VCaP (cell line): ENCODE measurements around the gene SLC9A9.
A peak's percentile ranks its signal among the peaks of the same experiment; 100 is the strongest.

Source experiments
- H3K27ac ChIP-seq: fragments of 450-650 bp; 2 replicates; pipeline ENCODE4 v1.5.1; 2017
- TF ChIP-seq, protein P1 (sequence below): fragments of 450-650 bp; conservative IDR thresholded peaks from 2 replicates; pipeline ENCODE4 v1.5.1; 2017; ENCODE audit warnings: mild to moderate bottlenecking, moderate library complexity

SLC9A9 gene

DNA sequence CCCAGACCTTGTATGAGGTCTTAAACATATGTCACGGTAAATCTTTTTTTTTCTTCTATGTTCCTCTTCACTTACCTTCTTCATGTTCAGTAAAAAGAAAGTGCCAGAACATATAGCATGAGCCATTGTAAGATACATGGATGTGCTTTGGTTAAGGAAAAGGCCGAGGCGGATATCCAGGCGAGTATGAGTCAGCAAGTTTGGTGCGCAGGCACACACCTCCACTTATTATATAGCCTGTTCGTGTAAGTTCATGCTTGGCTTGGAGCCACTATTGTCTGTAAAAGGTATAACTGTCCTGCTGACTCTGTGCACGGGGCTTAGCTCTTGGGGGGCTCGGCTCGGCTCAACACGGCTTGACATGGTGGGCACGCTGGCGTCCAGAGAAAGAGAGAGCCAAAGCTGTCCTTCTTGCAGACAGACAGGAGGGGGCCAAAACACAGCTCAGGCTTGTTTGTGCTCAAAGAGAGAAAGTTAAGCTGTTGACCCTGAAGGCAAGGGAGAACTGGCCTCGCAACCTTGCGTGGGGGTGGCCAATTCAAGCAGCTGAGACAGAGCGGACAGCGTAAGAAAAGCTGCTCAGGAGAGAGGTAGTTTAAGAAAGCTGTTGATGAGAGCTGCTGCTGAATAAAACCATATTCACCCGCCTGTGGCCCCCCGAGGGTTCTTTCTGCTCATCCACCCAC lies 251.2 kb downstream of the SLC9A9 start:
- H3K27ac ChIP-seq = peak overlapping the region; percentile 6; the same call in 1 of the 2 replicates
- TF ChIP-seq, protein P1, sequence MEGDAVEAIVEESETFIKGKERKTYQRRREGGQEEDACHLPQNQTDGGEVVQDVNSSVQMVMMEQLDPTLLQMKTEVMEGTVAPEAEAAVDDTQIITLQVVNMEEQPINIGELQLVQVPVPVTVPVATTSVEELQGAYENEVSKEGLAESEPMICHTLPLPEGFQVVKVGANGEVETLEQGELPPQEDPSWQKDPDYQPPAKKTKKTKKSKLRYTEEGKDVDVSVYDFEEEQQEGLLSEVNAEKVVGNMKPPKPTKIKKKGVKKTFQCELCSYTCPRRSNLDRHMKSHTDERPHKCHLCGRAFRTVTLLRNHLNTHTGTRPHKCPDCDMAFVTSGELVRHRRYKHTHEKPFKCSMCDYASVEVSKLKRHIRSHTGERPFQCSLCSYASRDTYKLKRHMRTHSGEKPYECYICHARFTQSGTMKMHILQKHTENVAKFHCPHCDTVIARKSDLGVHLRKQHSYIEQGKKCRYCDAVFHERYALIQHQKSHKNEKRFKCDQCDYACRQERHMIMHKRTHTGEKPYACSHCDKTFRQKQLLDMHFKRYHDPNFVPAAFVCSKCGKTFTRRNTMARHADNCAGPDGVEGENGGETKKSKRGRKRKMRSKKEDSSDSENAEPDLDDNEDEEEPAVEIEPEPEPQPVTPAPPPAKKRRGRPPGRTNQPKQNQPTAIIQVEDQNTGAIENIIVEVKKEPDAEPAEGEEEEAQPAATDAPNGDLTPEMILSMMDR = no peak

DNA sequence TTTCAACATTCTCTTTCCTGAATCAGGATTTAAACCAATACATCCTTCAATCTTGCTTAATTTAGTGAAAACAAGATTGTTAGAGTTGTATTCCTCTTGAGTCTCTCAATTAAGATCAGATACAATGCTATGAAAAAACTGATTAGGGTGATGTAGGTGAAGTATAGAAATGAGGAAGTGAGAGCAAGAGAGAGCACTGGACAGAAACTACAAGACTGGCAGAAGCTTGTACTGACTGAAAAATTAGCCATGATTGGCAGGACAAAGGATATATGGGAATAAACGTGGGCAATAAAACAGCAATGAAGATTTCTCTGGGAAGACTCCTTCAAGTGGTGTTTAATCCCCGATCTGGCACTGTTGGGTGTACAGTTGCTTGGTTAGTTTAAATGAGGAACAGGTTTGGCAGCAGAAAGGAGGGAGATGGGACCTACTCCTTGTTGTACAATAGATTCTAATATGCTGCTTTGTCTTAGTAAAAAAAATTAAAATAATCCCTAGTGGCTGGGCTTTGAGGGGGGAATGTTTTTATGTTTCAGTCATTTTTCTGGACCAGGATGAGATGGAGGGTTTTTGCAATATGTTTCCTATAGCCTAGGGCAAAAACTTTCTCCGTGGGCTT lies 252.7 kb downstream of the SLC9A9 start:
- H3K27ac ChIP-seq = no peak overlapping the region
- TF ChIP-seq, protein P1 = no peak

DNA sequence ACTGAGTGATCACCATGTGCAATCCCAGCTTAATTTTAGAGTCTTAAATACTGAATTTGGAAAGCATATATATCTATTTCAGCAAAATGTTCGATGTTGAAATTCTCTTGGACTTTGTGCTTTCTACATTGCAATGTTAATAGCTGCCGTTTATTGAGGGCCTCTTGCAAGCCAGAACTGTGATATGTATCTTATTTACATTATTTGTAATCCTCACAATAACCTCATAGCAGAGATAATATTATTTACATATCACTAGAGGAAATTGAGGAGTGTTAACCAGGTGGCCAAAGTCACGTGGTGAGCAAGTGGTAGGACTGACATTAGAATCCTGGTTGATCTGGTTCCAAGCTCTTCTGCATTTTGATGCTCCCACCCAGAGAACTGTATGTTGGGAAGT lies 254.1 kb downstream of the SLC9A9 start:
- H3K27ac ChIP-seq = no peak overlapping the region; the same call in 1 of the 2 replicates
- TF ChIP-seq, protein P1 = no peak

DNA sequence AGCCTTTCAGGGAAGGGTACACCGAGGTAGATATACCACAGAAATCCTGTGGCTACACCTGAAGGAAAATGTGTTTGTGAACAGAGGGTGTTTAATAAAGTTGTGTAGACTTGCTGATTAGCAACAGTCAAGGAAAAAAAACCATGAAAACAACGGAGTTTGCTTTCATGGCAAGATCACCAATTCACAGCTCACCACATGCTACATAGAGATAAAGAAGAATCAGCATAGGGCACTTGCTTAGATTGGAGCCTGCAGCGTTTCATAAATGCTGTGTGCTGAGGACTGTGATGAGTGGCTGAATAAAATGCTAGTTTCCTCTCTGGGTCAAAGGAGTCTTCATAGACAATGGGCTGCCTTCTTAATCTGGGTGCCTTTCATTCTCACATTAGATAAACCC lies 257.6 kb downstream of the SLC9A9 start:
- TF ChIP-seq, protein P1 = no peak
- no peak overlapping the region for H3K27ac ChIP-seq

DNA sequence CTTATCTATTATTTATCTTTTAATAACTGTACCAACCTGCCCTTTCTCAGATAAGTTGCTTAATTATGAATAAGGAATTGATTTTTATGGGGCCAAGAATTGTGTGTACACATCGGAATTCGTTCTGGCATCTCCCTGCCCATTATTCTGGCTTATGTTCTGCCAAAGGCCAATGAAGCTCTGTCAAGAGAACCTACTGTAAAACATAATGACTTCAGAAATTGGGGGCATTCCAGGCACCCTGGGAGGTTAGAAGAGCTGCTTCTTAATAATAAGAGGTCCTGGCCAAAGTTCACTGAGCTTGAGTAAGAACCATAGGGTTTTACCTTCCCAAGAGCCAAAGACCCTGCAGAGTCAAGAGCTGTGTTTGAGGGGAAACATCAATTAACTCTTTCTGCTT lies 261.7 kb downstream of the SLC9A9 start:
- peak overlapping the region; percentile 76 for H3K27ac ChIP-seq
- TF ChIP-seq, protein P1 = no peak

DNA sequence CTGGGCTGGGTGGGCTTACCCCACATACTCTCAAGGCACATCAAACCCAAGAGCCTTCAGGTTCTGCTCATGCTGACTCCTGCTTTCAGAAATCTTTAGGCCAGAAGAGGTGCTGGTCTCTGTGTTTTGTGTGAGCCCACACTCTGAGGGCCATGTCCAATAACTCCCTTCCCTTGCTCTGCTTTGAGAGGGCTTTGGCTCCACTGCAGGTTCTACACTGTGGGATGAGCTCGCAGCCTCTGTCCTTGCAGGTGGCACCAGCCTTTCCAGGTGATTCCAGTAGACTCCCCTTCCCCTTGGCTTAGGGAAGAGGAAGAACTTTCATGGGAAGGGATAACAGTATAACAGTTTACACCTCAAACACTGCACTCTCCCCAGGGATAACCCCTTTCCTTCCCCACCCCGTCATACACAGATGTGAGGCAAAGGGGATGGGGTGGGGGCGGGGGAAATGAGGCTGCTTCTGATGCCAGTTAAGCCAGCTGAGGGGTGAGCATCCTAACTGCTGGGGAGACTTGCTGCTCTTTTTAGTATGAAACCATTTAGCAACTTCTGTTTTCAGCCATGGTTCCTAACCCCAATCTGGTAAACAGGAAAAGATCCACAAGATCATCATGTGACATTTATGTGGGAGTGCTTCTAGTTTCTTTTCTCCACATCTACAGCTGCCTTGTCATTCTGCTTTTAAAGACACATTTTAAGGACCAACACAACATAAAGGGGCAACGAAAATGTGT lies 262.4 kb downstream of the SLC9A9 start:
- peak overlapping the region; percentile 76 for H3K27ac ChIP-seq
- TF ChIP-seq, protein P1 = no peak

DNA sequence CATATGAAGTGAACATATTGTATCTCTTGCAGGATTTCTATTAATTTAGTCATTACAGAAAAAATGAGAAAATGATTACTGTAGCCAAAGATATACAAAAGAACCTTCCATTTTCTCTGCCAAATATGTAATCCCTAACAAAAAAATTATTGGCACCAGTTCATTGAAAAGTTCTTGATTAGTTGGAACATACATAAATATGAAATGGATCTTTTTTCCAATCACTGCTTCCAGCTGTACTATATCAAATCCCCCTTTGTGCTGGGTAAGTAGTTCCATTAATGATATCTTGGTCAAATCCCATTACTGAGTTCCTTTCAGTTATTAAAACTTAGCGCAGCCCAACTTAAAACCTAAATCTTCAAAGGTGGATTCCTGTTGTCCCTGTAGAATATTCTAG lies 263.8 kb downstream of the SLC9A9 start:
- TF ChIP-seq, protein P1 = no peak
- H3K27ac ChIP-seq = no peak overlapping the region; the same call in 1 of the 2 replicates
